Pancreas (tissue), 10 donors: ENCODE measurements around the gene EXOC7. TPM values are rescaled to one million over a fixed set of nuclear protein-coding genes. Genes with fewer than 3 reads are reported as not detected.

ENCODE experiments used
- ATAC-seq, 4 donors: fragments of 200-7000 bp; cut with Tn5 transposase; one replicate each; pipeline versions ENCODE4 v1.8.0 to v1.9.1; 2020; ENCODE audit warnings: mild to moderate bottlenecking in 4 of 4, moderate library complexity in 4 of 4
- DNase-seq, 6 donors: peaks; one replicate each; pipeline ENCODE4 v3.0.0-alpha.2; 2020
- FAIRE-seq: peaks from 2 replicates; lab custom pipeline; 2012; peaks lifted over from hg19 to GRCh38; lab: Jason Lieb, UNC
- H3K27ac ChIP-seq, 4 donors: fragments of 200-600 bp; sonication (generic); 1 replicate in 3 of 4; 2 replicates in 1 of 4; pipeline versions ENCODE4 v1.5.0 to v1.8.0; 2020
- H3K27me3 ChIP-seq, 4 donors: fragments of 200-600 bp; one replicate each; pipeline ENCODE4 v1.8.0; 2021
- H3K36me3 ChIP-seq, 3 donors: fragments of 200-600 bp; sonication (generic) in 1 of 3; one replicate each; pipeline versions ENCODE4 v1.5.0 to v1.8.0; 2020 to 2021
- H3K4me1 ChIP-seq, 3 donors: fragments of 200-600 bp; one replicate each; pipeline ENCODE4 v1.8.0; 2021
- H3K4me3 ChIP-seq, 4 donors: fragments of 200-600 bp; sonication (generic) in 2 of 4; one replicate each; pipeline versions ENCODE4 v1.5.0 to v1.8.0; 2020 to 2021
- H3K9me3 ChIP-seq, 4 donors: fragments of 200-600 bp; one replicate each; pipeline ENCODE4 v1.8.0; 2021
- CTCF ChIP-seq, 4 donors: fragments of 200-600 bp; sonication (generic) in 3 of 4; IDR thresholded peaks; one replicate each; pipeline versions ENCODE4 v1.5.0 to v1.8.0; 2021; ENCODE audit warnings: antibody characterized with exemption in 4 of 4
- WGBS, 2 donors: extraction: QIAGEN DNeasy Blood & Tissue Kit; methylation state at CpG; one replicate each; pipeline ENCODE4 v1.1.7; 2013; 5-methylcytosine and 5-hydroxymethylcytosine counted together
- intact Hi-C, 3 donors: fragments of 100-400 bp; cut with DNase I; formaldehyde crosslinking; loops; one replicate each; pipeline versions ENCODE4 v1.11.1 to v1.14.2; 2022
- polyA plus RNA-seq, 2 donors: library from polyadenylated mRNA; stranded (reverse); fragments of 200-250 nt; gene quantifications; one replicate each; pipeline ENCODE4 v1.2.3, GENCODE V29; 2013
- total RNA-seq, 6 donors: library from RNA; stranded (reverse); fragmentation: NEBNext Ultra II Directional in 4 of 6; extraction: Animal tissue kit (Norgen Biotek cat#: 25700) in 4 of 6; gene quantifications; one replicate each; pipeline versions ENCODE4 v1.2.1 to v1.2.4, GENCODE V29; 2021 to 2023
- donor health status: healthy with polysubstance abuse.
- donor health status: DM: no; HTN: no; CAD: no; lungs with moderate emphysema.
- donor health status: DM: no; HTN: no; CAD: no.
- donor health status: control.
- donor health status: control.
- donor health status: Bipolar disorder and iron deficiency.
- donor health status: DM: yes; HTN: yes; CAD: no.
- donor health status: DM: no; HTN: no; CAD: no.
- donor health status: DM: no; HTN: no; CAD: no.
- donor health status: DM: yes; HTN: yes; CAD: no.

The EXOC7 gene
- total and polyA plus RNA-seq, 8 donors: 38.4 to 103 (median 56.6) TPM

GRCh38 chr17:76135810-76136188 is 32.2 kb upstream of the EXOC7 start:
- no peak for FAIRE-seq
- peak in 1 of 6 donors; percentile 54 for DNase-seq
- WGBS, 2 donors: 76 to 86% methylated on average over 8 of the region's 8 CpGs
- peaks cover 0 to 2% (median 0%) of the 10 kb centered on the region in 3 donors for H3K4me1 ChIP-seq
- H3K36me3 ChIP-seq: no peaks in the 10 kb centered on the region
- no peak for TF ChIP-seq CTCF (IDR thresholded peaks at IDR 0.05)
- intact Hi-C loops: no loop called here
- no peaks in the 10 kb centered on the region for H3K9me3 ChIP-seq
- H3K4me3 ChIP-seq: no peak overlapping the region
- no peak overlapping the region for H3K27ac ChIP-seq
- no peak for ATAC-seq
- no peaks in the 10 kb centered on the region for H3K27me3 ChIP-seq

GRCh38 chr17:76134911-76135809 is 31.6 kb upstream of the EXOC7 start:
- FAIRE-seq (no peak), DNase-seq (no peak), ATAC-seq (no peak)
- H3K4me3 ChIP-seq: no peak overlapping the region
- H3K27me3 ChIP-seq: no peaks in the 10 kb centered on the region
- peaks cover 0 to 2% (median 0%) of the 10 kb centered on the region in 3 donors for H3K4me1 ChIP-seq
- WGBS, 2 donors: 53 to 59% methylated on average over 20 to 22 of the region's 22 CpGs
- no peaks in the 10 kb centered on the region for H3K9me3 ChIP-seq
- H3K36me3 ChIP-seq: no peaks in the 10 kb centered on the region
- intact Hi-C loops: no loop called here
- H3K27ac ChIP-seq: no peak overlapping the region
- no peak for TF ChIP-seq CTCF (IDR thresholded peaks at IDR 0.05)

GRCh38 chr17:76132574-76133338 is 29.2 kb upstream of the EXOC7 start:
- FAIRE-seq: no peak
- Histone ChIP-seq H3K9me3 (no peaks in the 10 kb centered on the region), H3K4me3 (no peak overlapping the region), H3K27me3 (no peaks in the 10 kb centered on the region), H3K4me1 (peaks cover 0 to 2% (median 0%) of the 10 kb centered on the region in 3 donors), H3K36me3 (no peaks in the 10 kb centered on the region), H3K27ac (peak overlapping the region; percentile 45 to 65 (median 50))
- ATAC-seq: peak; percentile 82 to 93 (median 88)
- DNase-seq: peak in 5 of 6 donors; percentile 54 to 87 (median 69)
- no peak for TF ChIP-seq CTCF (IDR thresholded peaks at IDR 0.05)
- WGBS, 2 donors: 40% methylated on average over 18 to 21 of the region's 21 CpGs
- intact Hi-C loops: no loop called here

- no peaks in the 10 kb centered on the region for H3K9me3 ChIP-seq
- no peak for TF ChIP-seq CTCF (IDR thresholded peaks at IDR 0.05)
- WGBS, 2 donors: 61 to 68% methylated on average over 18 to 21 of the region's 21 CpGs
- no peaks in the 10 kb centered on the region for H3K36me3 ChIP-seq
- ATAC-seq (peak; percentile 27 to 39 (median 34)), DNase-seq (no peak), FAIRE-seq (no peak)
- H3K4me3 ChIP-seq: no peak overlapping the region
- no peaks in the 10 kb centered on the region for H3K27me3 ChIP-seq
- intact Hi-C loops: no loop called here
- H3K27ac ChIP-seq: peak overlapping the region; percentile 45 to 65 (median 50)
- H3K4me1 ChIP-seq: peaks cover 0 to 2% (median 0%) of the 10 kb centered on the region in 3 donors
Measured at GRCh38 chr17:76131692-76132573, 28.3 kb upstream of the EXOC7 start.
